Mesenchymal stem cell (in vitro differentiated cells and primary cell): ENCODE data around the gene AUTS2.
A peak's percentile ranks its signal among the peaks of the same experiment; 100 is the strongest.

Source experiments
- DNase-seq: peaks from one replicate; pipeline ENCODE4 v3.0.0-alpha.2; 2013
- H2AFZ ChIP-seq: one replicate; pipeline ENCODE4 v1.6.1; 2013; ENCODE audit warnings: low read depth, mild to moderate bottlenecking, control low read depth, inconsistent platforms, low read length, moderate library complexity
- H2AK5ac ChIP-seq: 2 replicates; pipeline ENCODE4 v1.6.1; 2013; ENCODE audit warnings: low read length, moderate library complexity, mild to moderate bottlenecking, inconsistent platforms; ENCODE audit not compliant: severe bottlenecking
- H2BK120ac ChIP-seq: one replicate; pipeline ENCODE4 v1.6.1; 2013; ENCODE audit warnings: low read depth, mild to moderate bottlenecking, inconsistent platforms, low read length, moderate library complexity
- H2BK12ac ChIP-seq, 2 experiments: one replicate each; pipeline ENCODE4 v1.6.1; 2013; ENCODE audit warnings: inconsistent platforms in 2 of 2, low read length in 2 of 2, mild to moderate bottlenecking in 2 of 2, moderate library complexity in 2 of 2, control low read depth in 1 of 2
- H2BK15ac ChIP-seq: one replicate; pipeline ENCODE4 v1.6.1; 2013; ENCODE audit warnings: mild to moderate bottlenecking, low read depth, inconsistent platforms; ENCODE audit not compliant: poor library complexity, severe bottlenecking
- H2BK5ac ChIP-seq: 2 replicates; pipeline ENCODE4 v1.6.1; 2013; ENCODE audit warnings: low read depth, mild to moderate bottlenecking, low read length, control low read depth, inconsistent platforms; ENCODE audit not compliant: poor library complexity, severe bottlenecking
- H3K14ac ChIP-seq, 2 experiments: one replicate each; pipeline ENCODE4 v1.6.1; 2013; ENCODE audit warnings: inconsistent platforms in 2 of 2, low read length in 2 of 2, control low read depth in 1 of 2, mild to moderate bottlenecking in 1 of 2, moderate library complexity in 1 of 2
- H3K18ac ChIP-seq, 2 experiments: one replicate each; pipeline ENCODE4 v1.6.1; 2013; ENCODE audit warnings: inconsistent platforms in 2 of 2, low read length in 2 of 2, control low read depth in 1 of 2, low read depth in 1 of 2, mild to moderate bottlenecking in 1 of 2
- H3K23ac ChIP-seq, 2 experiments: one replicate each; pipeline ENCODE4 v1.6.1; 2013; ENCODE audit warnings: inconsistent platforms in 2 of 2, low read length in 2 of 2, mild to moderate bottlenecking in 2 of 2, moderate library complexity in 2 of 2, control low read depth in 1 of 2
- H3K27ac ChIP-seq: 2 replicates; pipeline ENCODE4 v1.5.1; 2013; ENCODE audit warnings: mild to moderate bottlenecking, moderate library complexity, low read length, control low read depth, inconsistent platforms; ENCODE audit not compliant: poor library complexity, severe bottlenecking
- H3K27me3 ChIP-seq, 2 experiments: 2 replicates each; pipeline versions ENCODE4 v1.6.1 to v1.7.0; 2013; ENCODE audit warnings: low read length in 2 of 2, mild to moderate bottlenecking in 2 of 2, moderate library complexity in 2 of 2, control low read depth in 1 of 2, inconsistent platforms in 1 of 2; ENCODE audit not compliant: control insufficient read depth in 1 of 2, insufficient read depth in 1 of 2
- H3K36me3 ChIP-seq, 2 experiments: 2 replicates each; pipeline versions ENCODE4 v1.6.1 to v1.7.0; 2013; ENCODE audit warnings: low read length in 2 of 2, control low read depth in 1 of 2, inconsistent platforms in 1 of 2, low read depth in 1 of 2, mild to moderate bottlenecking in 1 of 2; ENCODE audit not compliant: insufficient read depth in 2 of 2, control insufficient read depth in 1 of 2
- H3K4ac ChIP-seq, 2 experiments: one replicate each; pipeline ENCODE4 v1.6.1; 2013; ENCODE audit warnings: inconsistent platforms in 2 of 2, low read length in 2 of 2, mild to moderate bottlenecking in 2 of 2, moderate library complexity in 2 of 2, control low read depth in 1 of 2, low read depth in 1 of 2
- H3K4me1 ChIP-seq: 2 replicates; pipeline ENCODE4 v1.6.1; 2013; ENCODE audit warnings: low read depth, low read length, control low read depth; ENCODE audit not compliant: control insufficient read depth, insufficient read depth
- H3K4me2 ChIP-seq: 2 replicates; pipeline ENCODE4 v1.6.1; 2013; ENCODE audit warnings: low read length, mild to moderate bottlenecking, inconsistent platforms; ENCODE audit not compliant: poor library complexity, severe bottlenecking
- H3K4me3 ChIP-seq, 2 experiments: 2 replicates each; pipeline versions ENCODE4 v1.5.1 to v1.7.0; 2013; ENCODE audit warnings: low read length in 2 of 2, mild to moderate bottlenecking in 2 of 2, control low read depth in 1 of 2, low read depth in 1 of 2; ENCODE audit not compliant: insufficient read depth in 1 of 2
- H3K79me1 ChIP-seq: replicated peaks from 2 replicates; pipeline ENCODE4 v1.6.1; 2013; ENCODE audit warnings: mild to moderate bottlenecking, control low read depth, low read length, inconsistent platforms; ENCODE audit not compliant: poor library complexity, severe bottlenecking
- H3K9ac ChIP-seq: 2 replicates; pipeline ENCODE4 v1.7.0; 2013; ENCODE audit warnings: mild to moderate bottlenecking, low read length, moderate library complexity
- H3K9me3 ChIP-seq: 2 replicates; pipeline ENCODE4 v1.7.0; 2013; ENCODE audit warnings: mild to moderate bottlenecking, low read length; ENCODE audit not compliant: control insufficient read depth
- H4K8ac ChIP-seq: one replicate; pipeline ENCODE4 v1.6.1; 2013; ENCODE audit warnings: inconsistent platforms, mild to moderate bottlenecking, low read length, moderate library complexity
- H4K91ac ChIP-seq: one replicate; pipeline ENCODE4 v1.6.1; 2013; ENCODE audit warnings: mild to moderate bottlenecking, low read length, inconsistent platforms
- WGBS: methylation state at CpG from one replicate; pipeline ENCODE4 v1.1.7; 2013; ENCODE audit warnings: mixed read lengths; 5-methylcytosine and 5-hydroxymethylcytosine counted together

The AUTS2 gene

GRCh38 chr7:70091362-70091761 lies 493.1 kb downstream of the AUTS2 start:
- no peak overlapping the region for H2AFZ ChIP-seq
- H3K36me3 ChIP-seq: no peaks in the 10 kb centered on the region
- H2BK15ac ChIP-seq: no peak overlapping the region
- H3K18ac ChIP-seq: no peak overlapping the region
- H3K27me3 ChIP-seq: peaks cover 0 to 9% of the 10 kb centered on the region in 2 experiments
- DNase-seq: no peak
- no peak overlapping the region for H2BK12ac ChIP-seq
- no peak overlapping the region for H3K9ac ChIP-seq
- no peak overlapping the region for H3K4ac ChIP-seq
- H3K27ac ChIP-seq: no peak overlapping the region
- no peak overlapping the region for H3K14ac ChIP-seq
- H2BK120ac ChIP-seq: no peak overlapping the region
- H3K4me3 ChIP-seq: no peak overlapping the region
- no peak overlapping the region for H4K8ac ChIP-seq
- no peak overlapping the region for H4K91ac ChIP-seq
- no peak overlapping the region for H3K23ac ChIP-seq
- WGBS: 86% methylated on average over 2 of the region's 2 CpGs
- no peak overlapping the region for H3K4me2 ChIP-seq
- no peak overlapping the region for H2BK5ac ChIP-seq
- H3K79me1 ChIP-seq: peaks cover 4% of the 10 kb centered on the region
- H3K4me1 ChIP-seq: peaks cover 3% of the 10 kb centered on the region
- no peak overlapping the region for H2AK5ac ChIP-seq
- H3K9me3 ChIP-seq: peaks cover 3% of the 10 kb centered on the region

- no peak overlapping the region for H2BK15ac ChIP-seq
- H4K8ac ChIP-seq: no peak overlapping the region
- no peak overlapping the region for H3K14ac ChIP-seq
- 85% methylated on average over 11 of the region's 12 CpGs for WGBS
- no peak overlapping the region for H2AFZ ChIP-seq
- no peak overlapping the region for H3K27ac ChIP-seq
- H3K4me1 ChIP-seq: peaks cover 3% of the 10 kb centered on the region
- H2AK5ac ChIP-seq: no peak overlapping the region
- no peak overlapping the region for H3K18ac ChIP-seq
- H2BK120ac ChIP-seq: no peak overlapping the region
- no peak overlapping the region for H3K4ac ChIP-seq
- H3K23ac ChIP-seq: no peak overlapping the region
- H3K9me3 ChIP-seq: no peaks in the 10 kb centered on the region
- H3K79me1 ChIP-seq: peaks cover 4% of the 10 kb centered on the region
- no peak overlapping the region for H4K91ac ChIP-seq
- H3K4me3 ChIP-seq: peak overlapping the region in 1 of 2 experiments; percentile 50
- H3K4me2 ChIP-seq: no peak overlapping the region
- no peak overlapping the region for H2BK5ac ChIP-seq
- peaks cover 0 to 13% of the 10 kb centered on the region in 2 experiments for H3K27me3 ChIP-seq
- peak overlapping the region; percentile 55 for H3K9ac ChIP-seq
- DNase-seq: no peak
- no peak overlapping the region for H2BK12ac ChIP-seq
- no peaks in the 10 kb centered on the region for H3K36me3 ChIP-seq
Observed at GRCh38 chr7:70092314-70093204, 494.3 kb downstream of the AUTS2 start.

DNA sequence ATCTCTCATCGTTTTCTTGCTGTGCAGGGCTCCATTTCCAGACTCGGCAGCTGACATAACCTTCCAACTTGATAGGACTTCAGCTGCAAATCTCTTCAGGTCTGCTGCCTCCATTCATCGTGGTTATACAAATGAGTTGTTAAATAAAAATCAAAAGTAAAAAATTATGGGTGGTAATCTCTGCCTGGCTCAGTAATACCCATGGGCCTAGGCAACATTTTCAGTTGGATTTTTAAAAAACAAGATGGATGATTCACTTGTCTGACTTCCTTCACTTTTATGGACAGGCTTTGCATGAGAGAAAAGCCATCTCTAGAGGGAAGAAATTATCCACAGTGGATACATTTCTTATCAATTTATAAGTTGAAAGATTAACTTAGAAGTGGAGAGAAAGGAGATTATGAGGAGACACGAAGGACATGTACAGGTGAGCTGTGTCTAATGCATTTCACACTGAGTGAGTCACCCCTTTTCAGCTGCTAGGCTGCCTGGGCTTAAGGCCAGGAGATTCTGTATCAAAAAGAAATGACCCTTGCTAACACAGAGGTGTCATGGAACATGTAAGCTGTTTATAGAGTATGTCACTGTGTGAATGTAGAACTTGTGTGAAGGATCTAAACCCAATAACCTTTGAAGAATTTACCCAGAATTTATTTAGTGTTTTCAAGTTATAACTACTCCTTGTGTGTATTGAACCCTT lies 495.1 kb downstream of the AUTS2 start:
- peaks cover 4% of the 10 kb centered on the region for H3K79me1 ChIP-seq
- peak overlapping the region; percentile 41 for H3K9ac ChIP-seq
- H2AFZ ChIP-seq: no peak overlapping the region
- DNase-seq: no peak
- no peak overlapping the region for H2BK120ac ChIP-seq
- no peak overlapping the region for H2BK15ac ChIP-seq
- H2BK12ac ChIP-seq: no peak overlapping the region
- H3K36me3 ChIP-seq: no peaks in the 10 kb centered on the region
- H3K4ac ChIP-seq: no peak overlapping the region
- H4K91ac ChIP-seq: no peak overlapping the region
- no peaks in the 10 kb centered on the region for H3K9me3 ChIP-seq
- H3K14ac ChIP-seq: no peak overlapping the region
- 89% methylated on average over 4 of the region's 4 CpGs for WGBS
- no peak overlapping the region for H3K27ac ChIP-seq
- no peak overlapping the region for H3K18ac ChIP-seq
- H3K4me1 ChIP-seq: peaks cover 3% of the 10 kb centered on the region
- no peak overlapping the region for H4K8ac ChIP-seq
- H2BK5ac ChIP-seq: no peak overlapping the region
- peak overlapping the region in 1 of 2 experiments; percentile 50 for H3K4me3 ChIP-seq
- H3K23ac ChIP-seq: no peak overlapping the region
- no peak overlapping the region for H3K4me2 ChIP-seq
- no peak overlapping the region for H2AK5ac ChIP-seq
- peaks cover 0 to 13% of the 10 kb centered on the region in 2 experiments for H3K27me3 ChIP-seq

GRCh38 chr7:70094831-70095230 lies 496.6 kb downstream of the AUTS2 start:
- Histone ChIP-seq H3K14ac (no peak overlapping the region), H3K18ac (no peak overlapping the region), H2AFZ (no peak overlapping the region), H2BK15ac (no peak overlapping the region), H4K8ac (no peak overlapping the region), H3K4ac (no peak overlapping the region), H3K9ac (no peak overlapping the region), H2BK12ac (no peak overlapping the region), H3K79me1 (peaks cover 4% of the 10 kb centered on the region), H3K23ac (no peak overlapping the region), H3K27me3 (peaks cover 0 to 13% of the 10 kb centered on the region in 2 experiments), H3K4me3 (no peak overlapping the region), H3K27ac (no peak overlapping the region), H3K9me3 (no peaks in the 10 kb centered on the region), H2AK5ac (no peak overlapping the region), H3K36me3 (no peaks in the 10 kb centered on the region), H3K4me2 (no peak overlapping the region), H4K91ac (no peak overlapping the region), H3K4me1 (peaks cover 3% of the 10 kb centered on the region), H2BK5ac (no peak overlapping the region), H2BK120ac (no peak overlapping the region)
- DNase-seq: no peak
- WGBS: 55% methylated on average over 2 of the region's 3 CpGs
